CD4-positive, alpha-beta T cell treated with Interleukin-15 for 1 hour (primary cell): ENCODE results near the gene ADGRL3.

Experiments
- DNase-seq: peaks from one replicate; pipeline ENCODE4 v3.0.0-alpha.2; 2020

ADGRL3 gene

GRCh38 chr4:62051332-62051731 is 851.2 kb downstream of the ADGRL3 start:
- DNase-seq = no peak

DNA sequence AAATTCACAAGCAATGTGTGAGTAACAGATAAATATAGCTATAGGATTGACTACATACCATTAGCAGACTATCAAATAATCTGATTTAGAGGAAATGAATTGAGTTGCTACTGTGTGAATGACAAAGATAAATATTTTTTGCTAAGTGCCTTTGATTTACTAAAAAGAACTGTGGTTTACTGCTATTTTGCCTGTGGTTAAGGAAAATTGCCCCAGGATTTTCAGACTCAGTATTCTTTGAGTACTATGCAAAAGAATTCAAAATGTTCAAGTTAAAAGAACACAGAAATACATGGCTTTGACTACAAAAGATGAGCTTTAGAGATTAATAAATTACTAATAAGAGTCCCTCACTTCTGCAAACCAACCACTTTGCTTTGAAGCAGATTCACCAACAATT is 853.8 kb downstream of the ADGRL3 start:
- DNase-seq = no peak

DNA sequence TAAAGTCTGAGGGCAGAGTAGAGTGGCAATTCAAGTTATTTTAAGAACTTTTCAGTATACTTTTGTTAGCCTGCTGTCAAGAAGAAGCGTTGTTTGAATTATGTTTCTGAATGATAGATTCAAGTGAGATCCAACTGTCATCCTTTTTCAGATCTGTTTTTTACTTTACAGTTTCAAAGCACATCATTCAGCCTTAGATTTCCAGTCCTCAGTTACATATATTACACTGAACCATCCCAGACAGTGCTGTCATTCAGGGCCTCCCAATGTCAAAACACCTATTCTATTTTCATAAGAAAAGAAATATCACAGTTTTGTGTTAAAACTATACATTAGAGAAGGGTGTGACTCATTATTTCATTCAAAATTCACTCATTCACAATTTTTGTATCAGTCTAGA is 856.9 kb downstream of the ADGRL3 start:
- DNase-seq = no peak

DNA sequence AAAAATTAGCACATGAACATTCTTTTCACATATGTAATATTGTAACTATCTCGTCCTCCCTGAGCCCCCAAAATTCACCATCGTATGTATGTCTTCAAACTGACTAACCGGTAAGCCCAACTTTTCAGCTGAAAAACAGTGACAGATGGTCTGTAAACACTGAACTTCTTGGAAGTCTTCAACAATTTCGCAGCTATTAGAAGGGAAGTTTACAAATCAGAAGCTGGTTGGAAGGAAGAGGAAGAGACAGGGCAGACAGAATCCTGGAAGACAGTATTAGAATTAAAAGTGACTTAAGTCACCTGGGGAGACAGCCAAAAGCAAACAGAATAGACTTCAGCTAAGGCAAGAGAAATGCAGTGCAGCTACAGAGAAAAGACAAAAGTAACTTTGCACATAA is 858.4 kb downstream of the ADGRL3 start:
- no peak for DNase-seq

- no peak for DNase-seq
Observed at GRCh38 chr4:62070291-62070852, 870.2 kb downstream of the ADGRL3 start.

GRCh38 chr4:62075089-62075488 is 875.0 kb downstream of the ADGRL3 start:
- DNase-seq = no peak

DNA sequence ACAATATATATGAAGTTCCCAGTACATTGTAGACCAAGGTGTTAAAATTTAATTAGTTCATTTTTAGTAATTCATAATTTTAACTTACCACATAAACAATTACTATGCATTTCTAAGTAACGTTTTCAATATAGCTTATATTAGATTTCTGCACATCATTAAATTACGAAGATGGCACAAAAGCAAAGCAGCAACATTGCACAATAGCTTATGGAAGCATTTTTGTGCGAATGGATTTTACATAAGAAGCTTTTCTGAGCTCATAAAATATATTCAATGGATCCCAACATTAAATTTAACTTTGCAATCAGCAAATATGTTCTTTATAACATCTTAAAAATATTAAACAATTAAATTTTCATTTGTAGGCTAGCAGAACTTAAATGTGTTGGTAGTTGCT is 875.4 kb downstream of the ADGRL3 start:
- DNase-seq = no peak

DNA sequence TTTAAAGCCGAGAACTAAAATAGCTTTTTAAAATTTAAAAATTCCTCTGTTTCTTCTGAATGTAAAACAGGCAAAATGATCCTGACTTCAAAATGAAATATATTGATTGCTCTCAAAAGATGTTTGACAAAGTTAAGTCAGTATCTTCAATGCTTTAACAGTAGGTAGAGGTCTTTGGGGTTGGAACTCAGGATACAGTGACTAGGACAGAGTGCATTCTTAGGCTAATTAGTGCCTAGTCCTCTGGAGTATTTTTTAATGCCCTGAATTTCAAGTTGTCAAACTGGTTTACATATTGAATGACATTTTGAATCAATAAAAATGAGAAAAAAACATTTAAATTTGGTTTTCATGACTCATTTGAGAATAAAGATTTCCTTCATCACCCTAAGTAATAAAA is 877.3 kb downstream of the ADGRL3 start:
- no peak for DNase-seq

GRCh38 chr4:62080431-62080830 is 880.3 kb downstream of the ADGRL3 start:
- no peak for DNase-seq

GRCh38 chr4:62087706-62088105 is 887.6 kb downstream of the ADGRL3 start:
- no peak for DNase-seq

GRCh38 chr4:62093735-62094134 is 893.6 kb downstream of the ADGRL3 start:
- DNase-seq = no peak

DNA sequence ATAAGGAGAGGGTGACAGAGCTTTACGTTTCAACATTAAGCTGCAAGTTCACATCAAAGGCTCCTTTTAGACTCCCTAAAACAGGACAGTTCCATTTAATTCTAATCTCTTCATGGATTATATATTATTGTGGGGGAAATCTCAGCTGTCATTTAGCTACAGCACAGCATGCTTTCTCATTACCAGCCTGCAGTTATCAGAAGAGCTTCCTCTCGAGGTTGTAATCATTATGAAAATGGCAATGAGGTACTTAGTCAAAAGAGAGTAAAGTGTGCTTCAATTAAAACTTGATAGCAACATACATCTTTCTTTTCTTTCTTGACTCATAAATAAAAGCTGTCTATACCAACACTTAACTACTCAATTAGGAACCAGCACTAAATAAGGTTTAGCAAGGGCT is 896.8 kb downstream of the ADGRL3 start:
- no peak for DNase-seq

- DNase-seq = no peak
Observed at GRCh38 chr4:62115216-62115615, 915.1 kb downstream of the ADGRL3 start.

GRCh38 chr4:62117886-62118285 is 917.8 kb downstream of the ADGRL3 start:
- DNase-seq = no peak

- no peak for DNase-seq
Observed at GRCh38 chr4:62118558-62118957, 918.4 kb downstream of the ADGRL3 start.

- no peak for DNase-seq
Observed at GRCh38 chr4:62119195-62119594, 919.1 kb downstream of the ADGRL3 start.

- no peak for DNase-seq
Observed at GRCh38 chr4:62126064-62126732, 926.1 kb downstream of the ADGRL3 start.
